ENCODE results near the gene COX6A2.

The COX6A2 gene

DNA sequence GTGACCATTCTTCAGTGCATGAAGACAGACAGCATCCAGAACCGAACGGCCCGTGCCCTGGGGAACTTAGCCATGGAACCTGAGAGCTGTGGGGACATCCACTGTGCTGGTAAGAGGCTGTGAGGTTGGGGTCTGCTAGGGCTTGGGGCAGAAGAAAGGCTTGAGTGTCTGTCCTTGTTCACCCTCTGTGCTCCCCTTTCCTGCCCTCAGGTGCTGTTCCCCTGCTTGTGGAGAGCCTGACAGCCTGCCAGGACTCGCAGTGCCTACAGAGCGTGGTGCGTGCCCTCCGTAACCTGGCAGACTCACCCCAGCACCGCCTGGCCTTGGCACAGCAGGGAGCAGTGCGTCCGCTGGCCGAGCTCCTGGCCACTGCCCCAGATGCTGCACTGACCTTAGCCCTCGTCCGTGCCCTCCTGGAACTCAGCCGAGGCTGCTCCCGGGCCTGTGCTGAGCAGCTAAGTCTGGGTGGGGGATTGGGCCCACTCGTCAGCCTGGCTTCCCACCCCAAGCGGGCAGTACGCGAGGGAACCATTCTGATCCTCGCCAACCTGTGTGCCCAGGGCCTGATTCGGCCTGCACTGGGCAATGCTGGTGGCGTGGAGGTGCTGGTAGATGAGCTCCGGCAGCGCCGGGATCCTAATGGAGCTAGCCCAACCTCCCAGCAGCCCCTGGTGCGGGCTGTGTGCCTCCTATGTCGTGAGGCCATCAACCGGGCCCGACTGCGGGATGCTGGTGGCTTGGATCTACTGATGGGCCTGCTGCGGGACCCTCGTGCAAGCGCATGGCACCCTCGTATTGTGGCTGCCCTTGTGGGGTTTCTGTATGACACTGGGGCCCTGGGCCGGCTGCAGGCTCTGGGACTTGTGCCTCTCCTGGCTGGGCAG lies 34.0 kb upstream of the COX6A2 start:
- H3K27ac ChIP-seq (ENCODE audit: low read length) = no peak overlapping the region
- no peaks in the 10 kb centered on the region for H3K27me3 ChIP-seq (ENCODE audit: control insufficient read depth, insufficient read depth, low read length)
- no peaks in the 10 kb centered on the region; the same call in 1 of the 2 replicates for H3K4me1 ChIP-seq (ENCODE audit: control insufficient read depth, insufficient read depth, low read length)
- no peak overlapping the region for H3K4me3 ChIP-seq (ENCODE audit: low read length)
- no peaks in the 10 kb centered on the region for H3K9me3 ChIP-seq (ENCODE audit: control insufficient read depth, insufficient read depth, low read length)
- WGBS (ENCODE audit: insufficient coverage, insufficient read length) = no CpG with 5 or more reads among the region's 35 CpGs
- H3K36me3 ChIP-seq (ENCODE audit: control insufficient read depth, insufficient read depth, low read length) = no peaks in the 10 kb centered on the region
- DNase-seq (ENCODE audit: low read depth, low spot score) = no peak

DNA sequence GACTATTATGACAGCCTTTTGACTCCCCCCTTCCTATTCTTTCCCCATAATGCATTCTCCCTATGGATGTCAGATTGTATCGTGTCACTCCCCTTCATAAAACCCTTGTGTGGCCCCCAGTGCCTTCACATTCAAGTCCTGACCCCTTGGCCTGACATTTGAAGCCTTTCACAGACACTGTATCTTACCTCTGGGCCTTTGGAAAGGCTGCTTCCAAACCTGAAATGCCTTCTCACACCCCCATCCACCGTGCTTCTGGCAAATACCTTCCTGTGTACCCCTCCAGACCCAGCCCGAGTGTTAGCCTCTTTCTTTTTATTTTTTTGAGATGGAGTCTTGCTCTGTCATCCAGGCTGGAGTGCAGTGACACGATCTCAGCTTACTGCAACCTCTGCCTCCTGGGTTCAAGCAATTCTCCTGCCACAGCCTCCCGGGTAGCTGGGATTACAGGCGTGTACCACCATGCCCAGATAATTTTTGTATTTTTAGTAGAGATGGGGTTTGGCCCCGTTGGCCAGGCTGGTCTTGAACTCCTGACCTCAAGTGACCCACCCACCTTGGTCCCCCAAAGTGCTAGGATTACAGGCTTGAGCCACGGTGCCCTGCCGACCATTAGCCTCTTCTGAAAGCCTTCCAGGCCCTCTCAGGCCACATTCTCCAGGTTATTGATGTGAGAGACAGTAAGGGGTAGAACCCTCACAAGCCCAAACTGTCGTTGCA lies 33.2 kb upstream of the COX6A2 start:
- no peaks in the 10 kb centered on the region; the same call in 1 of the 2 replicates for H3K4me1 ChIP-seq (ENCODE audit: control insufficient read depth, insufficient read depth, low read length)
- WGBS (ENCODE audit: insufficient coverage, insufficient read length) = no CpG with 5 or more reads among the region's 10 CpGs
- H3K27me3 ChIP-seq (ENCODE audit: control insufficient read depth, insufficient read depth, low read length) = no peaks in the 10 kb centered on the region
- no peak overlapping the region for H3K27ac ChIP-seq (ENCODE audit: low read length)
- H3K4me3 ChIP-seq (ENCODE audit: low read length) = no peak overlapping the region
- H3K9me3 ChIP-seq (ENCODE audit: control insufficient read depth, insufficient read depth, low read length) = no peaks in the 10 kb centered on the region
- no peaks in the 10 kb centered on the region for H3K36me3 ChIP-seq (ENCODE audit: control insufficient read depth, insufficient read depth, low read length)
- no peak for DNase-seq (ENCODE audit: low read depth, low spot score)

DNA sequence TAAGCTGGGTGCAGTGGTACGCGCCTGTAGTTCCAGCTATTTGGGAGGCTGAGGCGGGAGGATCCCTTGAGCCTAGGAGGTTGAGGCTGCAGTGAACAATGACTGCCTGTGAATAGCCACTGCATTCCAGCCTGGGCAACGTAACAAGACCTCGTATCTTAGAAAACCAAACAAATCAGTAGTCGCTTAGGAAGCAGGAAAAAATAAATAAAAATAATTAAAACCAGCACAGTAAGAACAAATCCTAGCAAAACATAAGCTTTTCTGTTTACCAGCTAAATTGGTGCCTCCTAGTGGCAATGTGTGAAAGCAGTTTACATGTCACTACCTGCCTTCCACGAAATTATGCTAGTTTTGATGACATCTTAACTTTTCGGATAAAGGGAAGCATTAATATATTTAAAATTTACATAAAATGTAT lies 32.4 kb upstream of the COX6A2 start:
- Histone ChIP-seq H3K9me3 (ENCODE audit: control insufficient read depth, insufficient read depth, low read length) (no peaks in the 10 kb centered on the region), H3K4me3 (ENCODE audit: low read length) (no peak overlapping the region; the same call in 1 of the 2 replicates), H3K36me3 (ENCODE audit: control insufficient read depth, insufficient read depth, low read length) (no peaks in the 10 kb centered on the region), H3K27me3 (ENCODE audit: control insufficient read depth, insufficient read depth, low read length) (no peaks in the 10 kb centered on the region), H3K4me1 (ENCODE audit: control insufficient read depth, insufficient read depth, low read length) (no peaks in the 10 kb centered on the region; the same call in 1 of the 2 replicates), H3K27ac (ENCODE audit: low read length) (no peak overlapping the region)
- DNase-seq (ENCODE audit: low read depth, low spot score) = no peak
- WGBS (ENCODE audit: insufficient coverage, insufficient read length) = no CpG with 5 or more reads among the region's 8 CpGs

DNA sequence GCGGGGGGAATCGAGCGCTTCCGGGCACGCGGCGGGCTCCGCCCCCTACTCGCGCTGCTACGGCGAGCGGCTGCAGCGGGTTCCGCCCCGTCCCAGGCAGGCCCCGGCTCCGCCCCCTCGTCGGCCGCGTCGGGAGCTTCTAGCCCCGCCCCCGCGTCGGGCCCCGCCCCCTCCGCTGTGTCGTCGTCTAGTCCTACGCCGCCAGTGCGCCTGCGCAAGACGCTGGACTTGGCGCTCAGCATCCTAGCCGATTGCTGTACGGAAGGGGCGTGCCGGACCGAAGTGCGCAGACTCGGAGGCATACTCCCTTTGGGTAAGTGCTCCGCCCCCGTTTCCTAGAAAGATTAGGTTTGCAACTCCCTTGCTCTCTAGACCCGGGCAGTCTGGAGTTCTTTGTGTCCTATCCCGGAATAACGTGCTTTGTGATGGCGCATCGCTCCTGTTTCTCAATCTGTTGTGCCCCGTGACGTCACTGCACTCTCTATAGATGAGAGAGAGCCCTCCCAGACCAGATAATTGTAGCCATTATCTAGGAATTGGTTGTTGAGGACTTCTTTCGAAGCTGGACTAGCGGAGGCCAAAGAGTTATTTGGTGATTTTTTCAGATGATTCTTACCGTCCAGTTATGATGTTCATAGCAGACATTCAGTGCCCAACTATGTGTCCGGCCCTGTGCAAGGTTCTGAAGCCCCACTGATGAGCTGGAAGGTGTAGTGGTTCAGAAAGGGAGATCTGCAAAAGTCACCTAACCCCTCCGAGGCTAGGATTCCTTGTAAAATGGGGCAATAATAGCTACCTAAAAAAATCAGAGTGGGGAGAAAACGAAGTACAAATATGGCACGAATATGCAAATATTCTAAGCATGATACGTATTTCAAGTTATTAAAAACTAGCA lies 31.8 kb upstream of the COX6A2 start:
- no CpG with 5 or more reads among the region's 61 CpGs for WGBS (ENCODE audit: insufficient coverage, insufficient read length)
- no peaks in the 10 kb centered on the region for H3K9me3 ChIP-seq (ENCODE audit: control insufficient read depth, insufficient read depth, low read length)
- no peaks in the 10 kb centered on the region for H3K27me3 ChIP-seq (ENCODE audit: control insufficient read depth, insufficient read depth, low read length)
- DNase-seq (ENCODE audit: low read depth, low spot score) = peak; percentile 97
- H3K27ac ChIP-seq (ENCODE audit: low read length) = no peak overlapping the region
- no peaks in the 10 kb centered on the region; the same call in 1 of the 2 replicates for H3K4me1 ChIP-seq (ENCODE audit: control insufficient read depth, insufficient read depth, low read length)
- no peaks in the 10 kb centered on the region for H3K36me3 ChIP-seq (ENCODE audit: control insufficient read depth, insufficient read depth, low read length)
- H3K4me3 ChIP-seq (ENCODE audit: low read length) = peak overlapping the region; percentile 76; the same call in 1 of the 2 replicates

DNA sequence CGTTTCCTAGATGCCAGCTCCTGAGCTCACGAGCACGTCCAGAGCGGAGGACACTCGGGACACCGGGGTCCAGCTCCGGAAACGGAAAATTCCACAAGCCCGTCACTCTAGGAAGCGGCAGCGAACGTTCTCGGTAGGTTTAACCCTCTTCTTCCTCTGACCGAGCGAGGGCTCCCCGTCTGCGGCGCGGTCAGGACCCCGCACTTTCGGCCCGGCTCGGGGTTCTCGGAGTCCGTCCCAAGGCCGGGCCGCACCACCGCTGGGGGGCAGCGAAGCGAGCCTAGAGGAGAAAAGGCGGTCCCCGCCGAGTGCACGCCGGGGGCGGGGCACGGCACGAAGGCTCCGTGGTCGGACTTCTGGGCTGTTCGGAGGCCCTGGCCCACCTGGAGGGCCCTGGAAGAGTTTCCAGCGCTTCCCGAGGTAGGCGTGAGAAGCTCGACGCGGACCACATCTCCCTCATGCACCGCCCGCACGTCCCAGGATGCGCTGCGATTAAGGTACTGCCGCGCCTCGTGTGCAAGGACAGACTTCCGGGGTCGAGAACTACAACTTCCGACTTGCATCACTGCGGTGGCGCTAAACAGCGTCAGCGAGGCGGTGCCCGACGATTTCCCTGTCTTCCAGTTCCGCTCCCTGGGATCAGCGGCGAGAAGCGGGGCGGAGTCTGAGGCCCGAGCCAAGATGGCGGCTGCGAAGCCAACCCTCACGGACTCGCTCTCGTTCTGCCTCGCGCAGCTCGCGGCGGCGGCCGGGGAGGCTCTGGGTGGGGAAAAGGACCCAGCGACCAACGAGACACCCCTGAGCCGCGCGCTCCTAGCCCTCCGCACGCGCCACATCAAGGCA lies 30.9 kb upstream of the COX6A2 start, which contains the start of gene ARMC5:
TSS of gene ARMC5 (plus strand) at position 658 of the 843 bp plus-strand sequence. CDS start at position 682, 24 bp downstream.
- Histone ChIP-seq H3K4me1 (ENCODE audit: control insufficient read depth, insufficient read depth, low read length) (no peaks in the 10 kb centered on the region), H3K27ac (ENCODE audit: low read length) (no peak within 1 kb of the TSS), H3K36me3 (ENCODE audit: control insufficient read depth, insufficient read depth, low read length) (no peaks in the 10 kb centered on the region), H3K9me3 (ENCODE audit: control insufficient read depth, insufficient read depth, low read length) (no peaks in the 10 kb centered on the region), H3K4me3 (ENCODE audit: low read length) (peak within 1 kb of the TSS; percentile 76; the same call in 1 of the 2 replicates), H3K27me3 (ENCODE audit: control insufficient read depth, insufficient read depth, low read length) (no peaks in the 10 kb centered on the region)
- DNase-seq (ENCODE audit: low read depth, low spot score) = peak; percentile 97
- no CpG with 5 or more reads among the region's 91 CpGs for WGBS (ENCODE audit: insufficient coverage, insufficient read length)

DNA sequence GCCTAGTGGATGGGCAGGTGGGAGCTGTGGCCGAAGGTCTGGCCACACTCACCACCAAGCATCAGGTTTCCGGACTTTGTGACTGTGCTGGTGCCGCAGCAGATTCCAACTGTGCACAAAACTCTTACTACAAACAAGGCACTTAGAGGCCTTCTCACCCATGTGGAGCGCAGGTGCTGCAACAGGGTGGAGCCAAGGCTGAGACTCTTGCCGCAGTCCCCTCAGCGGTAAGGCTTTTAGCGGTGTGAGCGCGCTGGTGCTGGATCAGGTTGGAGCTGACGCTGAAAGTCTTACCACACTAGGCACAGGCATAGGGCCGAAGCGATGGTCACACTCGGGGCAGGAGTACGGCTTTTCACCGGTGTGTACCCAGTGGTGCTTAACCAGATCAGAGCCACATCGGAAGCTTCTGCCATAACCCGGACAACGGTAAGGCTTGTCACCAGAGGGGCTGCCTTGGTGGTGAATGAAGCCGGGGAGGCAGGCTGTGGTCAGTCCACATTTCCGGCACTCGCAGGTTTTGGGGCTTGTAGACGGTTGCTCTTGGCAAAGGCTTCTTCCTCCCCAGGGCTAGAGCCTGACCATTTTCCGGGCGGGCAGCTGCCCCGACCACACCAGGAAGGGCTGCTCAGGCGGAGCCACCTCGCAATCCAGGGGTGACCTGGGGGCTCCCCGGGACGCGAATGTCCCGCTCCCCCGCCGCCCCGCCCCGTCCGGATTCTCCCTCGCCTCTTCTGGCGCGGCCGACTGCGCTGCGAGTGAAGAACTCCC lies 30.1 kb upstream of the COX6A2 start:
- H3K27ac ChIP-seq (ENCODE audit: low read length) = no peak overlapping the region
- no peaks in the 10 kb centered on the region for H3K36me3 ChIP-seq (ENCODE audit: control insufficient read depth, insufficient read depth, low read length)
- no peaks in the 10 kb centered on the region for H3K27me3 ChIP-seq (ENCODE audit: control insufficient read depth, insufficient read depth, low read length)
- no peaks in the 10 kb centered on the region for H3K9me3 ChIP-seq (ENCODE audit: control insufficient read depth, insufficient read depth, low read length)
- peaks cover 5% of the 10 kb centered on the region for H3K4me1 ChIP-seq (ENCODE audit: control insufficient read depth, insufficient read depth, low read length)
- DNase-seq (ENCODE audit: low read depth, low spot score) = no peak
- no CpG with 5 or more reads among the region's 42 CpGs for WGBS (ENCODE audit: insufficient coverage, insufficient read length)
- H3K4me3 ChIP-seq (ENCODE audit: low read length) = peak overlapping the region; percentile 76; the same call in 1 of the 2 replicates

DNA sequence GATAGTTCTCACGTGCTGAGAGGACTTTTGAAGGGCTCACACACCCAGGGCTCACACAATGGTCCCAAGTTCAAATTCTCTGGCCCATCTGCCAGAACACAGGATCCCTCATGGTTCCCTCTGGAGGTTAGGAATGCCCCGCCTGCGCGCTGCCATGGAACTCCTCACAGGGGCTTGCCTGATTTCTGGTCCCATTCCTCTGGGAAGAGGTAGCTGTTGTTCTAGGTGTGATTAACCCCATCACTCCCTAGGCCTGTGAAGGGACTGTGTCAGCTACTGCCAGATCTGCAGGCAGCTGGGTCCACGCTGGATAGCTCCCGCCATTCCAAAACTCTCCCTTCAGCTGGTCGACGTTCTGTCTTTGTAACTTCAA lies 28.8 kb upstream of the COX6A2 start:
- Histone ChIP-seq H3K27me3 (ENCODE audit: control insufficient read depth, insufficient read depth, low read length) (no peaks in the 10 kb centered on the region), H3K27ac (ENCODE audit: low read length) (no peak overlapping the region), H3K4me1 (ENCODE audit: control insufficient read depth, insufficient read depth, low read length) (peaks cover 7% of the 10 kb centered on the region), H3K4me3 (ENCODE audit: low read length) (no peak overlapping the region), H3K36me3 (ENCODE audit: control insufficient read depth, insufficient read depth, low read length) (no peaks in the 10 kb centered on the region), H3K9me3 (ENCODE audit: control insufficient read depth, insufficient read depth, low read length) (no peaks in the 10 kb centered on the region)
- no peak for DNase-seq (ENCODE audit: low read depth, low spot score)
- no CpG with 5 or more reads among the region's 8 CpGs for WGBS (ENCODE audit: insufficient coverage, insufficient read length)

DNA sequence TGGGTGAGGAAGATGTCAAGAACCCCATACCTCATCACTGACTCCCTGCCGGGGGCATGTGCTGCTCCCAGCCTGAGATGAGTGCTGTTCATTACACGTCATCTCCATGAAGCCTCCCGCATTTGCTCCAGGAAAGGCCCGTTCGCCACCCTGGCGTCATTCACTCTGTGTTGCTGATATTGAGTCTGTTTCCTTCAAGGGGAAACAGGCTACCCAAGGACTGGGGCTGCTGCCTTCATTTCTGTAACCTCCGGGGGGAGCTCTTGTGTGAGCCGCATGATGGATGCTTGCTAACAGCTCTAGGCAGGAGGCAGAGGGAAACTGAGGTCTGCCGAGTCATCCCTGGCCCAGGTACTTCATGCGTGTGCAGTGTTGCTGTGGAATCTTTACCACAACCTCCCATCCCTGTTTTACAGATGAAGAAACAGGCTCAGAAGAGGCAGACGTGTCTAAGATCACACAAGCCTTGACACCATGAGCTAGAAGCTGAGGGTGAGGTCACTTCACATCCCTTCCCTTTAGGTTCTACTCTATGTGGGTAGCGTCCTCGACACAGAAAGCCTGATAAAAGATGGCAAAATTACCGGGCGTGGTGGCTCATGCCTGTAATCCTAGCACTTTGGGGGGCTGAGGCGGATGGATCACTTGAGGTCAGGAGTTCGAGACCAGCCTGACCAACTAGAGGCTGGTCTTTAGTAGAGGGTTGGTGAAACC lies 27.6 kb upstream of the COX6A2 start:
- no peak for DNase-seq (ENCODE audit: low read depth, low spot score)
- H3K36me3 ChIP-seq (ENCODE audit: control insufficient read depth, insufficient read depth, low read length) = no peaks in the 10 kb centered on the region
- H3K9me3 ChIP-seq (ENCODE audit: control insufficient read depth, insufficient read depth, low read length) = no peaks in the 10 kb centered on the region
- no peak overlapping the region for H3K27ac ChIP-seq (ENCODE audit: low read length)
- WGBS (ENCODE audit: insufficient coverage, insufficient read length) = no CpG with 5 or more reads among the region's 17 CpGs
- peaks cover 7% of the 10 kb centered on the region for H3K4me1 ChIP-seq (ENCODE audit: control insufficient read depth, insufficient read depth, low read length)
- no peak overlapping the region for H3K4me3 ChIP-seq (ENCODE audit: low read length)
- H3K27me3 ChIP-seq (ENCODE audit: control insufficient read depth, insufficient read depth, low read length) = no peaks in the 10 kb centered on the region

Measured in iPS DF 6.9 (cell line).